Measurements from ENCODE around the gene RARG. TPM values are rescaled to one million over a fixed set of nuclear protein-coding genes. Genes with fewer than 3 reads are reported as not detected.
A peak's percentile ranks its signal among the peaks of the same experiment; 100 is the strongest.

RARG gene
- total RNA-seq, 1 donor from 2014 or later: 5.2 TPM

DNA sequence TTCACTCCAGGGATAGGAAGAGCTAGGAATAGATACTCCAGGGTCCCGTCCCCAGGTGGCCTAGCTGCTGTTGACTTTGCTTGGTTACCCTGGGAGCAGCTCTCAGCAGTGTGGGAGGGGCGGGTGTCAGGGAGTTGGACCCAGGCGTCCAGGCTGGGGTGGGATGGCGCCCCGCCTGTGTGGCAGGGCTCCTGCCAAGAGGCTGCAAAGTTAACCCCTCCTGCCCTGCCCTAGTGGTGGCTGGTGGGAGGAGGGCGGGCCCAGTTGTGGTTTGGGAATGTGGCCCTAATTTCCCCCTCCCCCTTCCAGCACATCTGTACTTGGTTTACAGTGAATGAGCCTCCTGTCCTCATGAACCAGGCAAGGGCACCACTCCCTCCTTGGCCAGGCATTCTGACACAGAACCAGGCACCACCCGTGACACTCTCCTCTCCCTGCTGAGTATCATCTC lies 1.7 kb upstream of the RARG start:
- H3K9me3 Mint-ChIP-seq (ENCODE audit: low read depth): no peaks in the 10 kb centered on the region
- no peak overlapping the region for H3K4me3 Mint-ChIP-seq (ENCODE audit: low read depth)
- TF ChIP-seq, protein P1, sequence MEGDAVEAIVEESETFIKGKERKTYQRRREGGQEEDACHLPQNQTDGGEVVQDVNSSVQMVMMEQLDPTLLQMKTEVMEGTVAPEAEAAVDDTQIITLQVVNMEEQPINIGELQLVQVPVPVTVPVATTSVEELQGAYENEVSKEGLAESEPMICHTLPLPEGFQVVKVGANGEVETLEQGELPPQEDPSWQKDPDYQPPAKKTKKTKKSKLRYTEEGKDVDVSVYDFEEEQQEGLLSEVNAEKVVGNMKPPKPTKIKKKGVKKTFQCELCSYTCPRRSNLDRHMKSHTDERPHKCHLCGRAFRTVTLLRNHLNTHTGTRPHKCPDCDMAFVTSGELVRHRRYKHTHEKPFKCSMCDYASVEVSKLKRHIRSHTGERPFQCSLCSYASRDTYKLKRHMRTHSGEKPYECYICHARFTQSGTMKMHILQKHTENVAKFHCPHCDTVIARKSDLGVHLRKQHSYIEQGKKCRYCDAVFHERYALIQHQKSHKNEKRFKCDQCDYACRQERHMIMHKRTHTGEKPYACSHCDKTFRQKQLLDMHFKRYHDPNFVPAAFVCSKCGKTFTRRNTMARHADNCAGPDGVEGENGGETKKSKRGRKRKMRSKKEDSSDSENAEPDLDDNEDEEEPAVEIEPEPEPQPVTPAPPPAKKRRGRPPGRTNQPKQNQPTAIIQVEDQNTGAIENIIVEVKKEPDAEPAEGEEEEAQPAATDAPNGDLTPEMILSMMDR (IDR thresholded peaks at IDR 0.05; ENCODE audit: unreplicated experiment): no peak
- no peak overlapping the region for H3K27ac Mint-ChIP-seq
- no peaks in the 10 kb centered on the region for H3K36me3 Mint-ChIP-seq (ENCODE audit: insufficient read depth)
- DNase-seq (ENCODE audit: low spot score, unreplicated experiment): no peak
- peaks cover 17% of the 10 kb centered on the region for H3K4me1 Mint-ChIP-seq (ENCODE audit: low read depth)
- peaks cover 64% of the 10 kb centered on the region for H3K27me3 Mint-ChIP-seq

DNA sequence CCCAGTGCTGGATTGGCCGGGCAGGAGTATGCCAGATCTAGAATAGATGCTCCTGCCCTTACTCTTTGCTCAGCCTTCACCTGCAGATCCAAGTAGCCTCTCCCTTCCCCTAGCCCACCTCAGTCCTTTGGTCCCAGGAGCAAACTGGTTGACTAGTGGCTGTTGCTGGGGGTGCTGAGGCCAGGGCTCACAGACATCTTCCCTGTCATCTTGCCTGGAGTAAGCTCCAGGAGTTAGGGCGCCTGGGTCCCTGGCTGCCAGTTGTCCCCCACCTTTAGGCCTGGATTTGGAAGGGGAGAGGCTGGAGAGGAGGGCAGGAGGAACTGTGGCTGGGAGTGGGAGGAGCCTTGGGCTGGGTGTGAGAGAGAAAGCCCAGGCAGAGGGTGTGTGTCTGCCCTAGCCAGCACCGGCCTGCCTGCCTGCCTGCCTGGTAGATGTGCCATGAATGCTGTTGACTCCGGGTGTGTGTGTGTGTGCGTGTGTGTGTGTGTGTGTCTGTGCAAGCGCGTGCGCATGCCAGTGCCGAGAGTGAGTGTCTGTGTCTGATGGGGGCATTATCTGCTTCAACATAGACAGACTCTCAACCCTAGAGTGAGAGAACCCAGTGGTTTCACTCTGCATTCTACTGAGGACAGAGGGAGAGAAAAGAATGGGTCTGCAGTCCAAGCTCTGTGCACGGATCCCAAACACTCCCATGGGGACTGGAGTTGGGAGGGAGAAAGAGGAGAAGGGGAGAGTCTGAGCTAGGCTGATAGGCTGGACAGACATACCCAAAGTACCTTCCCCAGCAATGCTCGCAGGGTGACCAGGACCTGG lies 845 bp upstream of the RARG start:
- no peak for DNase-seq (ENCODE audit: low spot score, unreplicated experiment)
- peak overlapping the region; percentile 24 for H3K27ac Mint-ChIP-seq
- H3K27me3 Mint-ChIP-seq: peaks cover 68% of the 10 kb centered on the region
- peak overlapping the region; percentile 66 for H3K4me3 Mint-ChIP-seq (ENCODE audit: low read depth)
- TF ChIP-seq, protein P1 (IDR thresholded peaks at IDR 0.05; ENCODE audit: unreplicated experiment): no peak
- peaks cover 17% of the 10 kb centered on the region for H3K4me1 Mint-ChIP-seq (ENCODE audit: low read depth)
- no peaks in the 10 kb centered on the region for H3K36me3 Mint-ChIP-seq (ENCODE audit: insufficient read depth)
- no peaks in the 10 kb centered on the region for H3K9me3 Mint-ChIP-seq (ENCODE audit: low read depth)

DNA sequence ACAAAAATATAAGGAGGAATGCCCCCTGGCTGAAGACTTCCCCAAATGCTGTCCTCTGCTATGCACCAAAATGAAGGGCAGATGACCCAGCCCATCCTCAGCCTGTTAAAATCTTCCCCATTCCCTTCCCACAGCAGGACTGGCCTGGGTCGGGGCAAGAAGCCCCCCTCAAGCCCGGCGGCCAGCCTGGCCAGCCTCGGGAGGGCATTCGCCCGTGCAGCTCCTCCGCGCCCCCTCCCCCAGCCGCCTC lies 413 bp downstream of the RARG start:
- Mint-ChIP-seq H3K36me3 (ENCODE audit: insufficient read depth) (no peaks in the 10 kb centered on the region), H3K27me3 (peaks cover 66% of the 10 kb centered on the region), H3K9me3 (ENCODE audit: low read depth) (no peaks in the 10 kb centered on the region), H3K4me1 (ENCODE audit: low read depth) (peaks cover 17% of the 10 kb centered on the region), H3K4me3 (ENCODE audit: low read depth) (peak overlapping the region; percentile 52), H3K27ac (no peak overlapping the region)
- TF ChIP-seq, protein P1 (IDR thresholded peaks at IDR 0.05; ENCODE audit: unreplicated experiment): no peak
- DNase-seq (ENCODE audit: low spot score, unreplicated experiment): no peak

DNA sequence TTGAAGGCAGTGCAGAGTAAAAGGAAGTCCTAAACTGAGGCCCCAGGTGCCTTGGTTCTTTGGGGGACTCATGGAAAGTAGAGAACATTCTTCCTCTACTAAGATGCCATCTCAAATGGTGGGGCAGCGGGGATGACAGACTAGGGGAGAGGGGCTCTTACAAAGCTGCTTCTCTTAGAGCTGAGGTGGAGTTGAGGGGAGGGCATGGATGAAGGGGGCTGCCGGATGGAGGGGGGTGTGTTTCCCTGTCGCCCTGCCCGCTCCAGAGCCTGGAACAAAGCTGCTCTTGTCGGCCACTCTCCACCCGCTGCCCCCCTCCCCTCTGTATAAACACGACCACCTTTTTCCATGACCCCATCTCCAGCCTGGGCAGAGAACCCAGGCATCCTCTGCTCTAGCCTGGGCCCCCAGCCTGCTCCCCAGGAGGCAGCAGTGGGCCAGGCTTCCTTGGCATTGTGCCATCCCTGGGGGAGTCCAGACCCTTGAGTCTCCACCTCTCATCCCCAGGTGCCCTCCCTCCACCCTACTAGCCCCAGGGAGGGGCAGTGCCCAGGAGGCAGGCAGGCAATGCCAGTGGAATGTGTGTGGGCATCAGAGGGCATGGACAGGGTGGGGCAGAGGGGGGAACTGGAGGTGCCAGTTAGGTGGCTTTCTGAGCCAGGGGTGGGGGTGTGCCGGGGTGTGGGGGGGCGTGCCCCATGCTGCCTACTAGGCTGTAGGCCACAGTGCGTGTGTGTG lies 1.7 kb downstream of the RARG start:
- Mint-ChIP-seq H3K36me3 (ENCODE audit: insufficient read depth) (no peaks in the 10 kb centered on the region), H3K4me3 (ENCODE audit: low read depth) (no peak overlapping the region), H3K27ac (no peak overlapping the region), H3K4me1 (ENCODE audit: low read depth) (peaks cover 19% of the 10 kb centered on the region), H3K9me3 (ENCODE audit: low read depth) (no peaks in the 10 kb centered on the region), H3K27me3 (peaks cover 61% of the 10 kb centered on the region)
- no peak for DNase-seq (ENCODE audit: low spot score, unreplicated experiment)
- TF ChIP-seq, protein P1 (IDR thresholded peaks at IDR 0.05; ENCODE audit: unreplicated experiment): no peak

DNA sequence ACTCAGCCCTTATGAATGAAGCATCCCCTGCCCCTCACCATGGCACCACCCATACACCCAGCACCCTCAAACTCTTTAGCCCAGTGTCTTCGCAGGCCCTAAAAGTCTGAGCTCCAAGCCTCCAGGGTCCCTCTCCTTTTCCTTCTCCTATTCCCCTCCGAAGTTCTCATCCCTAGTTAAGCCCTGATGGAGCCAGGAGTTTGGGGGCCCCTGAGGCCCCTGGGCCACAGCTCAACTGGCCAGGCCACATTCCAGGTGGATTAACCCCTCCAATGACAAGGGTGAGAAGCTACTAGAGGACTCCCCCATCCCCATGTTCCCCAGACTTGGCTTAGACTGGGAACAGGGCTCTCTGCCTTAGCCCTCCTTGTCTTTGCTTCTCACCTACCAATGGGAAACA lies 2.6 kb downstream of the RARG start:
- H3K4me3 Mint-ChIP-seq (ENCODE audit: low read depth): no peak overlapping the region
- TF ChIP-seq, protein P1 (IDR thresholded peaks at IDR 0.05; ENCODE audit: unreplicated experiment): no peak
- H3K27me3 Mint-ChIP-seq: peaks cover 57% of the 10 kb centered on the region
- H3K27ac Mint-ChIP-seq: no peak overlapping the region
- no peaks in the 10 kb centered on the region for H3K9me3 Mint-ChIP-seq (ENCODE audit: low read depth)
- DNase-seq (ENCODE audit: low spot score, unreplicated experiment): no peak
- H3K36me3 Mint-ChIP-seq (ENCODE audit: insufficient read depth): no peaks in the 10 kb centered on the region
- H3K4me1 Mint-ChIP-seq (ENCODE audit: low read depth): peaks cover 28% of the 10 kb centered on the region

Measured in progenitor cell of endocrine pancreas (in vitro differentiated cells).